IPS DF 6.9 (cell line): ENCODE results near the gene TMEM184C.

ENCODE experiments used
- DNase-seq: peaks from one replicate; pipeline ENCODE4 v3.0.0-alpha.2; 2013; ENCODE audit warnings: low read depth, low spot score
- H3K27ac ChIP-seq: one replicate; pipeline ENCODE4 v1.5.1; 2013; ENCODE audit warnings: low read length, control low read depth
- H3K27me3 ChIP-seq: 2 replicates; pipeline ENCODE4 v1.6.1; 2013; ENCODE audit warnings: mild to moderate bottlenecking, low read length; ENCODE audit not compliant: control insufficient read depth, insufficient read depth
- H3K36me3 ChIP-seq: 2 replicates; pipeline ENCODE4 v1.6.1; 2013; ENCODE audit warnings: low read length; ENCODE audit not compliant: control insufficient read depth, insufficient read depth
- H3K4me1 ChIP-seq: 2 replicates; pipeline ENCODE4 v1.6.1; 2013; ENCODE audit warnings: low read length; ENCODE audit not compliant: control insufficient read depth, insufficient read depth
- H3K4me3 ChIP-seq: 2 replicates; pipeline ENCODE4 v1.5.1; 2013; ENCODE audit warnings: mild to moderate bottlenecking, low read length
- H3K9me3 ChIP-seq: 2 replicates; pipeline ENCODE4 v1.6.1; 2013; ENCODE audit warnings: low read length, inconsistent platforms; ENCODE audit not compliant: control insufficient read depth, insufficient read depth
- WGBS: extraction: QIAGEN DNeasy Blood & Tissue Kit; methylation state at CpG from one replicate; pipeline ENCODE4 v1.1.7; 2013; ENCODE audit warnings: mixed read lengths, missing lambda C conversion rate; ENCODE audit not compliant: insufficient read length, insufficient coverage; 5-methylcytosine and 5-hydroxymethylcytosine counted together

TMEM184C gene

GRCh38 chr4:147586032-147586431 lies 31.2 kb upstream of the TMEM184C start:
- Histone ChIP-seq H3K27me3 (no peaks in the 10 kb centered on the region), H3K27ac (no peak overlapping the region), H3K9me3 (no peaks in the 10 kb centered on the region), H3K4me3 (no peak overlapping the region), H3K36me3 (no peaks in the 10 kb centered on the region), H3K4me1 (peaks cover 1% of the 10 kb centered on the region; the same call in 1 of the 2 replicates)
- WGBS: no CpG with 5 or more reads among the region's 3 CpGs
- DNase-seq: no peak

GRCh38 chr4:147586637-147587036 lies 30.6 kb upstream of the TMEM184C start:
- Histone ChIP-seq H3K36me3 (no peaks in the 10 kb centered on the region), H3K9me3 (no peaks in the 10 kb centered on the region), H3K4me1 (peaks cover 1% of the 10 kb centered on the region; the same call in 1 of the 2 replicates), H3K4me3 (no peak overlapping the region), H3K27ac (no peak overlapping the region), H3K27me3 (no peaks in the 10 kb centered on the region)
- 100% methylated on average over 1 of the region's 4 CpGs for WGBS
- DNase-seq: no peak

GRCh38 chr4:147587041-147587440 lies 30.2 kb upstream of the TMEM184C start:
- Histone ChIP-seq H3K4me3 (no peak overlapping the region), H3K27ac (no peak overlapping the region), H3K27me3 (no peaks in the 10 kb centered on the region), H3K36me3 (no peaks in the 10 kb centered on the region), H3K4me1 (peaks cover 1% of the 10 kb centered on the region; the same call in 1 of the 2 replicates), H3K9me3 (no peaks in the 10 kb centered on the region)
- DNase-seq: no peak
- WGBS: no CpG with 5 or more reads among the region's 3 CpGs

GRCh38 chr4:147589586-147589985 lies 27.6 kb upstream of the TMEM184C start:
- Histone ChIP-seq H3K9me3 (no peaks in the 10 kb centered on the region), H3K4me3 (no peak overlapping the region), H3K36me3 (no peaks in the 10 kb centered on the region), H3K27ac (no peak overlapping the region), H3K27me3 (no peaks in the 10 kb centered on the region), H3K4me1 (peaks cover 1% of the 10 kb centered on the region; the same call in 1 of the 2 replicates)
- no peak for DNase-seq
- no CpG with 5 or more reads among the region's 1 CpG for WGBS

GRCh38 chr4:147590249-147590920 lies 26.8 kb upstream of the TMEM184C start:
- Histone ChIP-seq H3K27ac (no peak overlapping the region), H3K4me3 (no peak overlapping the region)

GRCh38 chr4:147591106-147591505 lies 26.1 kb upstream of the TMEM184C start:
- H3K36me3 ChIP-seq: no peaks in the 10 kb centered on the region
- no peak overlapping the region for H3K4me3 ChIP-seq
- H3K9me3 ChIP-seq: no peaks in the 10 kb centered on the region
- H3K27ac ChIP-seq: no peak overlapping the region
- no peaks in the 10 kb centered on the region for H3K27me3 ChIP-seq
- no peak for DNase-seq
- H3K4me1 ChIP-seq: peaks cover 1% of the 10 kb centered on the region; the same call in 1 of the 2 replicates

More at GRCh38 chr4:147590249-147590920, 26.8 kb upstream of the TMEM184C start:
- Histone ChIP-seq H3K36me3 (no peaks in the 10 kb centered on the region), H3K27me3 (no peaks in the 10 kb centered on the region), H3K4me1 (peaks cover 1% of the 10 kb centered on the region; the same call in 1 of the 2 replicates), H3K9me3 (no peaks in the 10 kb centered on the region)
- WGBS: no CpG with 5 or more reads among the region's 12 CpGs
- peak; percentile 58 for DNase-seq

- Histone ChIP-seq H3K4me1 (peaks cover 1% of the 10 kb centered on the region; the same call in 1 of the 2 replicates), H3K27me3 (no peaks in the 10 kb centered on the region), H3K9me3 (no peaks in the 10 kb centered on the region), H3K27ac (no peak overlapping the region), H3K36me3 (no peaks in the 10 kb centered on the region), H3K4me3 (no peak overlapping the region)
- DNase-seq: no peak
- WGBS: no CpG with 5 or more reads among the region's 5 CpGs
Measured at GRCh38 chr4:147594107-147594506, 23.1 kb upstream of the TMEM184C start.

GRCh38 chr4:147594578-147594977 lies 22.6 kb upstream of the TMEM184C start:
- H3K27ac ChIP-seq: no peak overlapping the region
- H3K4me1 ChIP-seq: peaks cover 1% of the 10 kb centered on the region; the same call in 1 of the 2 replicates
- no peak overlapping the region for H3K4me3 ChIP-seq

GRCh38 chr4:147596377-147596776 lies 20.8 kb upstream of the TMEM184C start:
- H3K4me3 ChIP-seq: no peak overlapping the region
- H3K27ac ChIP-seq: no peak overlapping the region
- no peaks in the 10 kb centered on the region for H3K27me3 ChIP-seq
- WGBS: no CpG with 5 or more reads among the region's 1 CpG
- no peaks in the 10 kb centered on the region for H3K9me3 ChIP-seq
- H3K4me1 ChIP-seq: no peaks in the 10 kb centered on the region
- no peaks in the 10 kb centered on the region for H3K36me3 ChIP-seq
- DNase-seq: no peak

More at GRCh38 chr4:147594578-147594977, 22.6 kb upstream of the TMEM184C start:
- DNase-seq: no peak
- WGBS: no CpG with 5 or more reads among the region's 2 CpGs
- no peaks in the 10 kb centered on the region for H3K27me3 ChIP-seq
- H3K36me3 ChIP-seq: no peaks in the 10 kb centered on the region
- no peaks in the 10 kb centered on the region for H3K9me3 ChIP-seq

- Histone ChIP-seq H3K4me3 (no peak overlapping the region), H3K27me3 (no peaks in the 10 kb centered on the region), H3K36me3 (no peaks in the 10 kb centered on the region), H3K4me1 (no peaks in the 10 kb centered on the region), H3K27ac (no peak overlapping the region), H3K9me3 (no peaks in the 10 kb centered on the region)
- WGBS: no CpG with 5 or more reads among the region's 1 CpG
- DNase-seq: no peak
Measured at GRCh38 chr4:147596981-147597380, 20.2 kb upstream of the TMEM184C start.

- Histone ChIP-seq H3K27ac (no peak overlapping the region), H3K4me1 (no peaks in the 10 kb centered on the region), H3K27me3 (no peaks in the 10 kb centered on the region), H3K9me3 (no peaks in the 10 kb centered on the region), H3K36me3 (no peaks in the 10 kb centered on the region), H3K4me3 (no peak overlapping the region)
- no CpG with 5 or more reads among the region's 2 CpGs for WGBS
- DNase-seq: no peak
Measured at GRCh38 chr4:147597561-147597960, 19.6 kb upstream of the TMEM184C start.
